22Rv1 (cell line): ENCODE measurements around the gene ART5.

ENCODE experiments used
- CTCF ChIP-seq: fragments of 450-650 bp; IDR thresholded peaks from 2 replicates; pipeline ENCODE4 v1.5.1; 2017; ENCODE audit warnings: mild to moderate bottlenecking
- ZFX ChIP-seq: fragments of 450-650 bp; IDR thresholded peaks from 2 replicates; pipeline ENCODE4 v1.6.1; 2017; ENCODE audit warnings: antibody characterized with exemption, borderline replicate concordance

GRCh38 chr11:3617990-3618389 lies 23.8 kb downstream of the ART5 start:
- TF ChIP-seq CTCF (no peak), ZFX (no peak)
